ENCODE measurements around the gene GBGT1.
A peak's percentile ranks its signal among the peaks of the same experiment; 100 is the strongest.

GBGT1 gene

DNA sequence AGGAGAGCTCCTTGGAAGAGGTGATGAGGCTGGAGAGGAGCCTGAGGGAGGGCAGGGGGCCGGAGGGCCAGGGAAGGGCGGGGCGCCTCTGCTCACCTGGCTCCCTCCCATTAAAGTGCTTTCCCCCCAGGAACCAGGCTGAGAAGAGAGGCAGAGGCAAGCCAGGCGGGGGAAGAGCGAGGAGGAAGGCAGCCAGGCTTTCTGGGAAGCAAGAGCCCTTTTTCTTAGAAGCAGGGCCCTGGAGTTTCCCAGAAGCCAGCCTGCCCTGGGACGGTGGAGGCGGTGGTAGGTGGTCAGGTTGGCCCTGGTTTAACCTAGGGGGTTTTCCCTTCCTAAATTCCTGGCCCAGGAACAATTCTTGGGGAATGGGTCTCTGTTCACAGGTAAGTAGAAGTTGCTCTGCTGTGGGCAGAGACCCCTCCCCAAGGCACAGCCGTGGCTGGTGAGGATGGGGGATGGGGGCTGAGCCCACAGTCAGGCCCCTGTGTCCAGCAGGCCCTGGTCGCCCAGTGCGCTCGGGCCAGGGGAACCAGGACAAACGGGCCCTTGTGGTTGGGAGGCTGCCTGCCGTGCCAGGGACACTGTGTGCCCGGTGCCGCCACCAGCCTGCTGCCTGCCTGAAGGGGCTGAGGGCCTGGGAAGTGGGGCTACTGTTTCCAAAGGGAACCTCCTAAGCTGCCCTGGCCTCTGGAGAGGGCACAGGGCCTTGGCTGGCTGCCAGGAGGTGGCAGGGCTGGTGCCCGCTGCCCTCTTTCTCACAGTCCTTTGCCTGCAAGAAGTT, 26.1 kb downstream of the GBGT1 start:
- peak; percentile 15; the same call in 1 of the 3 replicates for ATAC-seq (ENCODE audit: insufficient read depth, low read depth)
- no peak overlapping the region for H3K9ac ChIP-seq (ENCODE audit: low read depth, low read length)
- no peak overlapping the region for H2AFZ ChIP-seq (ENCODE audit: low read depth, low read length)
- peaks cover 83% of the 10 kb centered on the region for H4K20me1 ChIP-seq (ENCODE audit: insufficient read depth, low read length)
- peaks cover 2% of the 10 kb centered on the region; the same call in 1 of the 2 replicates for H3K36me3 ChIP-seq (ENCODE audit: insufficient read depth, low read length)
- no peaks in the 10 kb centered on the region for H3K9me3 ChIP-seq (ENCODE audit: insufficient read depth, low read length, severe bottlenecking)
- H3K4me2 ChIP-seq (ENCODE audit: insufficient read depth, low read length), result no peak overlapping the region
- H3K27me3 ChIP-seq (ENCODE audit: insufficient read depth, low read length, poor library complexity), result no peaks in the 10 kb centered on the region
- H3K27ac ChIP-seq (ENCODE audit: low read length), result no peak overlapping the region; the same call in 1 of the 2 replicates
- peaks cover 83% of the 10 kb centered on the region for H3K79me2 ChIP-seq (ENCODE audit: insufficient read depth, low read length)
- H3K4me1 ChIP-seq (ENCODE audit: insufficient read depth, low read length), result peaks cover 21% of the 10 kb centered on the region
- peak; percentile 32 for DNase-seq
- no peak overlapping the region for H3K4me3 ChIP-seq (ENCODE audit: low read depth in 1 of 2, low read length in 2 of 2)
- TF ChIP-seq EZH2 (IDR thresholded peaks at IDR 0.05; ENCODE audit: borderline replicate concordance, low read depth, low read length, severe bottlenecking), result no peak
- no peak for TF ChIP-seq CTCF (IDR thresholded peaks at IDR 0.05; ENCODE audit: borderline replicate concordance, extremely low read depth, low read length, poor library complexity, severe bottlenecking)

DNA sequence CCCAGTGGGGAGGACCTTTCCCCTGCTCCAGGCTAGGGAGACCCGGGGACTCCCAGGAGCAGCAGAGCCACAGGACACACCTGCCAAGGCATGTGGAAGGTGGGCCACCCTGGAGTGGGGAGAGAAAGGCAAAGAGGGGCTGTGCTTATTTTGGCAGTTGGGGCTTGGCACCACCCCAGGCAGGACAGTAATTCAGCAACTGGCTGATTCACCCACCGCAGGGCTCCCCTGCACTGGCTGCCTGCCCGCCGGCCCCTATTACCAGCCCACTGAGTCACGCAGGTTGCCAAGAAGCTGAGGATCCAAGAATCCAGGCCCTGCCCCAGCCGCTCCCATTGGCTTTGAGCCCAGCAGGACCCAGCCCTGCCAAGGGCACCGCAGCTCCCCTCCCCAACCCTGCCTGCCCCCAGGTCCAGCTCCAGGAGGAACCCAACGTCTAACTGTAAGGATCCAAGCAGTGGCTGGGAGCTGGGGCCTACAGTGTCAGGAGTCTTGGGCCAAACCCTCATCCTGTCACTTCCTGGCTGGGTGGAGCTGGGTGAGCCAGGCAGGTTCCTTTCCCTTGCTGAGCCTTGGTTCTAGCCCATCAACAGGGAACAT, 28.5 kb downstream of the GBGT1 start:
- peak overlapping the region; percentile 44 for H3K27ac ChIP-seq (ENCODE audit: low read length)
- no peak overlapping the region for H2AFZ ChIP-seq (ENCODE audit: low read depth, low read length)
- no peaks in the 10 kb centered on the region for H3K9me3 ChIP-seq (ENCODE audit: insufficient read depth, low read length, severe bottlenecking)
- H3K36me3 ChIP-seq (ENCODE audit: insufficient read depth, low read length), result peaks cover 2% of the 10 kb centered on the region; the same call in 1 of the 2 replicates
- no peak overlapping the region for H3K4me3 ChIP-seq (ENCODE audit: low read depth in 1 of 2, low read length in 2 of 2)
- no peaks in the 10 kb centered on the region for H3K27me3 ChIP-seq (ENCODE audit: insufficient read depth, low read length, poor library complexity)
- no peak for TF ChIP-seq EZH2 (IDR thresholded peaks at IDR 0.05; ENCODE audit: borderline replicate concordance, low read depth, low read length, severe bottlenecking)
- no peak for TF ChIP-seq CTCF (IDR thresholded peaks at IDR 0.05; ENCODE audit: borderline replicate concordance, extremely low read depth, low read length, poor library complexity, severe bottlenecking)
- H4K20me1 ChIP-seq (ENCODE audit: insufficient read depth, low read length), result peaks cover 74% of the 10 kb centered on the region
- DNase-seq (no peak), ATAC-seq (ENCODE audit: insufficient read depth, low read depth) (no peak)
- H3K9ac ChIP-seq (ENCODE audit: low read depth, low read length), result no peak overlapping the region; the same call in 1 of the 2 replicates
- peaks cover 41% of the 10 kb centered on the region for H3K4me1 ChIP-seq (ENCODE audit: insufficient read depth, low read length)
- H3K4me2 ChIP-seq (ENCODE audit: insufficient read depth, low read length), result no peak overlapping the region
- peaks cover 77% of the 10 kb centered on the region for H3K79me2 ChIP-seq (ENCODE audit: insufficient read depth, low read length)

GRCh38 chr9:133134388-133135145, 29.1 kb downstream of the GBGT1 start:
- ATAC-seq (ENCODE audit: insufficient read depth, low read depth) (no peak), DNase-seq (no peak)
- Histone ChIP-seq H2AFZ (ENCODE audit: low read depth, low read length) (no peak overlapping the region), H3K4me3 (ENCODE audit: low read depth in 1 of 2, low read length in 2 of 2) (no peak overlapping the region), H3K4me2 (ENCODE audit: insufficient read depth, low read length) (no peak overlapping the region), H4K20me1 (ENCODE audit: insufficient read depth, low read length) (peaks cover 69% of the 10 kb centered on the region), H3K27me3 (ENCODE audit: insufficient read depth, low read length, poor library complexity) (no peaks in the 10 kb centered on the region), H3K9ac (ENCODE audit: low read depth, low read length) (no peak overlapping the region; the same call in 1 of the 2 replicates), H3K36me3 (ENCODE audit: insufficient read depth, low read length) (peaks cover under 1% of the 10 kb centered on the region; the same call in 1 of the 2 replicates), H3K4me1 (ENCODE audit: insufficient read depth, low read length) (peaks cover 42% of the 10 kb centered on the region), H3K27ac (ENCODE audit: low read length) (peak overlapping the region; percentile 52), H3K9me3 (ENCODE audit: insufficient read depth, low read length, severe bottlenecking) (no peaks in the 10 kb centered on the region), H3K79me2 (ENCODE audit: insufficient read depth, low read length) (peaks cover 76% of the 10 kb centered on the region)
- TF ChIP-seq CTCF (IDR thresholded peaks at IDR 0.05; ENCODE audit: borderline replicate concordance, extremely low read depth, low read length, poor library complexity, severe bottlenecking) (no peak), EZH2 (IDR thresholded peaks at IDR 0.05; ENCODE audit: borderline replicate concordance, low read depth, low read length, severe bottlenecking) (no peak)

All from DND-41 (cell line).